ENCODE measurements around the gene CCR8. TPM values are rescaled to one million over a fixed set of nuclear protein-coding genes. Genes with fewer than 3 reads are reported as not detected.

Gene CCR8
- polyA plus RNA-seq, 1 donor from 2014 or later, result not detected

DNA sequence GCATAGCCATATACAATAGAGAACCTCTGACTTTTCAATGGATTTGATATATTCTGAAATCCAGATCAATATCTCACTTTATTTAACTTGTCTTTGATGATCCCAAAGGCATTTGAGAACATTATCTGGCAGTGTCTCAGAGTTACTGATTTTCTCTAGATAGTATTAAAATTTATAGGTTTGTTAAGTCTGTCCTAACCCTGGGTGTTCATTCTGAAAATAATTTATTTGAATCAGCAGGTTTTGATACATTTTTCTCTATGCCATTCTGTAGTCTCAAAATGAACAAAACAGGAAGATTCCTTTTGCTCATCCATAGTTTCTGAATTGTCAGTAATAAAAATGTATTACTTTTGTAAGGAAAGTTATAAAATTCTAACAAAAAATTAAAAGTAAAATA lies 14.3 kb downstream of the CCR8 start:
- Histone ChIP-seq H3K27ac (ENCODE audit: low read length) (no peak overlapping the region), H2AFZ (ENCODE audit: low read depth, low read length) (no peak overlapping the region), H3K79me2 (replicated peaks; ENCODE audit: insufficient read depth, low read length) (no peaks in the 10 kb centered on the region), H3K9me3 (ENCODE audit: low read length) (no peaks in the 10 kb centered on the region), H3K4me2 (ENCODE audit: low read length) (no peak overlapping the region), H3F3A (ENCODE audit: insufficient read depth, low read length, poor library complexity, severe bottlenecking) (no peaks in the 10 kb centered on the region), H3K4me3 (ENCODE audit: low read length) (no peak overlapping the region), H3K9ac (ENCODE audit: low read length) (no peak overlapping the region), H3K36me3 (ENCODE audit: insufficient read depth, low read length) (no peaks in the 10 kb centered on the region), H3K27me3 (ENCODE audit: insufficient read depth, low read depth, low read length) (no peaks in the 10 kb centered on the region), H4K20me1 (ENCODE audit: insufficient read depth) (no peaks in the 10 kb centered on the region), H3K9me2 (ENCODE audit: insufficient read depth, low read length) (no peaks in the 10 kb centered on the region)
- TF ChIP-seq, protein P1, sequence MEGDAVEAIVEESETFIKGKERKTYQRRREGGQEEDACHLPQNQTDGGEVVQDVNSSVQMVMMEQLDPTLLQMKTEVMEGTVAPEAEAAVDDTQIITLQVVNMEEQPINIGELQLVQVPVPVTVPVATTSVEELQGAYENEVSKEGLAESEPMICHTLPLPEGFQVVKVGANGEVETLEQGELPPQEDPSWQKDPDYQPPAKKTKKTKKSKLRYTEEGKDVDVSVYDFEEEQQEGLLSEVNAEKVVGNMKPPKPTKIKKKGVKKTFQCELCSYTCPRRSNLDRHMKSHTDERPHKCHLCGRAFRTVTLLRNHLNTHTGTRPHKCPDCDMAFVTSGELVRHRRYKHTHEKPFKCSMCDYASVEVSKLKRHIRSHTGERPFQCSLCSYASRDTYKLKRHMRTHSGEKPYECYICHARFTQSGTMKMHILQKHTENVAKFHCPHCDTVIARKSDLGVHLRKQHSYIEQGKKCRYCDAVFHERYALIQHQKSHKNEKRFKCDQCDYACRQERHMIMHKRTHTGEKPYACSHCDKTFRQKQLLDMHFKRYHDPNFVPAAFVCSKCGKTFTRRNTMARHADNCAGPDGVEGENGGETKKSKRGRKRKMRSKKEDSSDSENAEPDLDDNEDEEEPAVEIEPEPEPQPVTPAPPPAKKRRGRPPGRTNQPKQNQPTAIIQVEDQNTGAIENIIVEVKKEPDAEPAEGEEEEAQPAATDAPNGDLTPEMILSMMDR (IDR thresholded peaks at IDR 0.05; ENCODE audit: poor library complexity, severe bottlenecking), result no peak
- no peak for TF ChIP-seq EZH2 (IDR thresholded peaks at IDR 0.05; ENCODE audit: borderline replicate concordance, insufficient read depth, low read length, poor library complexity, severe bottlenecking)
- no peak for TF ChIP-seq TAF1 (IDR thresholded peaks at IDR 0.05; ENCODE audit: low read depth)
- no peak for TF ChIP-seq MXI1 (conservative IDR thresholded peaks at IDR 0.05; ENCODE audit: poor library complexity, severe bottlenecking)
- TF ChIP-seq RAD21 (conservative IDR thresholded peaks at IDR 0.05), result no peak
- no peak for TF ChIP-seq POLR2AphosphoS5 (IDR thresholded peaks at IDR 0.05)
- TF ChIP-seq SMC3 (conservative IDR thresholded peaks at IDR 0.05; ENCODE audit: poor library complexity), result no peak
- TF ChIP-seq EP300 (conservative IDR thresholded peaks at IDR 0.05; ENCODE audit: poor library complexity, severe bottlenecking), result no peak
- TF ChIP-seq, protein P2, sequence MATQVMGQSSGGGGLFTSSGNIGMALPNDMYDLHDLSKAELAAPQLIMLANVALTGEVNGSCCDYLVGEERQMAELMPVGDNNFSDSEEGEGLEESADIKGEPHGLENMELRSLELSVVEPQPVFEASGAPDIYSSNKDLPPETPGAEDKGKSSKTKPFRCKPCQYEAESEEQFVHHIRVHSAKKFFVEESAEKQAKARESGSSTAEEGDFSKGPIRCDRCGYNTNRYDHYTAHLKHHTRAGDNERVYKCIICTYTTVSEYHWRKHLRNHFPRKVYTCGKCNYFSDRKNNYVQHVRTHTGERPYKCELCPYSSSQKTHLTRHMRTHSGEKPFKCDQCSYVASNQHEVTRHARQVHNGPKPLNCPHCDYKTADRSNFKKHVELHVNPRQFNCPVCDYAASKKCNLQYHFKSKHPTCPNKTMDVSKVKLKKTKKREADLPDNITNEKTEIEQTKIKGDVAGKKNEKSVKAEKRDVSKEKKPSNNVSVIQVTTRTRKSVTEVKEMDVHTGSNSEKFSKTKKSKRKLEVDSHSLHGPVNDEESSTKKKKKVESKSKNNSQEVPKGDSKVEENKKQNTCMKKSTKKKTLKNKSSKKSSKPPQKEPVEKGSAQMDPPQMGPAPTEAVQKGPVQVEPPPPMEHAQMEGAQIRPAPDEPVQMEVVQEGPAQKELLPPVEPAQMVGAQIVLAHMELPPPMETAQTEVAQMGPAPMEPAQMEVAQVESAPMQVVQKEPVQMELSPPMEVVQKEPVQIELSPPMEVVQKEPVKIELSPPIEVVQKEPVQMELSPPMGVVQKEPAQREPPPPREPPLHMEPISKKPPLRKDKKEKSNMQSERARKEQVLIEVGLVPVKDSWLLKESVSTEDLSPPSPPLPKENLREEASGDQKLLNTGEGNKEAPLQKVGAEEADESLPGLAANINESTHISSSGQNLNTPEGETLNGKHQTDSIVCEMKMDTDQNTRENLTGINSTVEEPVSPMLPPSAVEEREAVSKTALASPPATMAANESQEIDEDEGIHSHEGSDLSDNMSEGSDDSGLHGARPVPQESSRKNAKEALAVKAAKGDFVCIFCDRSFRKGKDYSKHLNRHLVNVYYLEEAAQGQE (IDR thresholded peaks at IDR 0.05; ENCODE audit: borderline replicate concordance), result no peak

- TF ChIP-seq, protein P1 (IDR thresholded peaks at IDR 0.05; ENCODE audit: poor library complexity, severe bottlenecking), result no peak
- TF ChIP-seq SMC3 (conservative IDR thresholded peaks at IDR 0.05; ENCODE audit: poor library complexity) (no peak), EP300 (conservative IDR thresholded peaks at IDR 0.05; ENCODE audit: poor library complexity, severe bottlenecking) (no peak), RAD21 (conservative IDR thresholded peaks at IDR 0.05) (no peak), MXI1 (conservative IDR thresholded peaks at IDR 0.05; ENCODE audit: poor library complexity, severe bottlenecking) (no peak), EZH2 (IDR thresholded peaks at IDR 0.05; ENCODE audit: borderline replicate concordance, insufficient read depth, low read length, poor library complexity, severe bottlenecking) (no peak), TAF1 (IDR thresholded peaks at IDR 0.05; ENCODE audit: low read depth) (no peak), POLR2AphosphoS5 (IDR thresholded peaks at IDR 0.05) (no peak)
- TF ChIP-seq, protein P2 (IDR thresholded peaks at IDR 0.05; ENCODE audit: borderline replicate concordance), result no peak
Observed at GRCh38 chr3:39344746-39345344, 15.3 kb downstream of the CCR8 start.

More at GRCh38 chr3:39344746-39345344, 15.3 kb downstream of the CCR8 start:
- Histone ChIP-seq H4K20me1 (ENCODE audit: insufficient read depth) (no peaks in the 10 kb centered on the region), H3K4me3 (ENCODE audit: low read length) (no peak overlapping the region), H3F3A (ENCODE audit: insufficient read depth, low read length, poor library complexity, severe bottlenecking) (no peaks in the 10 kb centered on the region), H3K4me2 (ENCODE audit: low read length) (no peak overlapping the region), H3K27ac (ENCODE audit: low read length) (no peak overlapping the region), H3K9ac (ENCODE audit: low read length) (no peak overlapping the region), H3K36me3 (ENCODE audit: insufficient read depth, low read length) (no peaks in the 10 kb centered on the region), H3K79me2 (replicated peaks; ENCODE audit: insufficient read depth, low read length) (no peaks in the 10 kb centered on the region), H2AFZ (ENCODE audit: low read depth, low read length) (no peak overlapping the region), H3K9me2 (ENCODE audit: insufficient read depth, low read length) (no peaks in the 10 kb centered on the region), H3K27me3 (ENCODE audit: insufficient read depth, low read depth, low read length) (no peaks in the 10 kb centered on the region), H3K9me3 (ENCODE audit: low read length) (no peaks in the 10 kb centered on the region)

Data from neural cell (in vitro differentiated cells).